Stimulated activated CD8-positive, alpha-beta memory T cell treated with anti-CD3 and anti-CD28 coated beads, Interleukin-7, amount 100 ng/mL, for 48 hours (primary cell): Measurements from ENCODE around the gene SLC15A2.

Experiments
- DNase-seq, 2 donors: peaks; one replicate each; pipeline ENCODE4 v3.0.0-alpha.2; 2020; ENCODE audit warnings: low read depth in 1 of 2; ENCODE audit errors: extremely low read depth in 1 of 2

Gene SLC15A2

DNA sequence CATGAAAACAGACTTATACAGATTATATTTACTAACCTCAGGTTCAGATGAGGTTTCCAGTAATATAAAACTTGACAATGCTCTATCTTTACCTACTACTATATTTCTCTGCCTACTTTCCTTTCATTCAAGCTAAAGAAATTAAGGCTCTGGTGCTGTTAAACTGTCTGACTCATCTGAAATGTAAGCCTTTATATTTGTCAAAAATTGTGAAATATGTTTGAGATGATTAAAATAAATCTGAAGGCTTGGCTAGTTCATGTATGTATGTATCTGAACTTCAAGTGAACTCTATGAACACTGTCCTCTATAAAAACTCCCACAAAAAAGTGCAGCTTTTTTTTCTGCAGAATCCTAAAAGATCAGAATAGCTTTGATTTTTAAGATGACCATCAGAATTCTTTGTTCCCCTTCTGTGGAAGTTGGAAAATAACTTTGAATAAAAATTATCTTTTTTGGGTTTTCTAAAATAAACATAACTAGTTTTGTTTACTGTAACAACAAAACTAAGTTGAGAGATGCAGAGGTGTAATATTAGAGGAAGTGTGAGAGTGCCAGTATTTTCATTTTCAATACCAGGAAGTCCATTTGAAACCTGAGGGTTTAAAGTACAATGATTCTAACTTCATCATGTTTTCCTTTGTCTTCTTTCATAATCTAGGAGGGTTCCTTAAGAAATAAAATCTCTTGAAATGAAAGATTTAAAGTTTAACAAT, 85.7 kb downstream of the SLC15A2 start:
- DNase-seq, result no peak

- no peak for DNase-seq
Measured at GRCh38 chr3:121980450-121980796, 86.2 kb downstream of the SLC15A2 start.

- no peak for DNase-seq
Measured at GRCh38 chr3:121981473-121981872, 87.3 kb downstream of the SLC15A2 start.

DNA sequence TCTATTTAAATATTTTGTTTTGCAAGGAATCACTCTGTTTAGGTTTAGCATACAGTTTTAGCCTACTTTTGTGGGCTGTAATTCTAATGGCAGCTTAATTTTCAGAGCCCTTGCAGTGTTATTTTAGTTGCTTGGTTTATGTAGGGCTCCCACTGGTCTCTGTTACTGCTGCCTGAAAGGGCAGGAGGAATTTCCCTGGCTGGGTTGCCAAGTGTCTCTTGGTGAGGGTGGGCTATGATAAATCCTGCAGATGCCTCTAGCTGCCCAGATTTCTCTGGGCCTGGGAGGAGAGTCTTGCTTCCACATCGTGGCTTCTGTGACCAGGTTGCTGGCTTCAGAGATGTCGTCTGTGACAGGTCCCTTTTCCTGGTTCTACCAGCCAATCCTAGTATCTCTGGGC, 91.6 kb downstream of the SLC15A2 start:
- no peak for DNase-seq

DNA sequence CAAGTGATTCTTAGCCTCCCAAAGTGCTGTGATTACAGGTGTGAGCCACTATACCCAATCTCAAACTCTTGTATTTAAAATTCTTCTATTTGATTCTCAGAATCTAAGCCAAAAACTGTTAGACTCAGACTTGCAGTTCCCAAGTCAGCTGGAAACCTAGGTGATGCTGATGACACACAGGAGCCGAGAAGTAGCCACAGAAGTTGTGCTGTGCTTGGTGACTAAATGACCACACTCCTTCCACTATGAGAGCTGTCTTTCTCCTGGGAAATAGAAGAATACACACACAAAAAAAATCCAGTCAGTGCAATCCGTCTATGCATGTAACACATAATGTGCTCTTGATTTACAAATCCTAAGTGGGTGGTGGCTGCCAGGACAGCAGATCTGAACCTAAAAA, 93.9 kb downstream of the SLC15A2 start:
- no peak for DNase-seq

- no peak for DNase-seq
Measured at GRCh38 chr3:121989943-121990342, 95.7 kb downstream of the SLC15A2 start.

- DNase-seq, result no peak
Measured at GRCh38 chr3:121992601-121993560, 98.7 kb downstream of the SLC15A2 start.
